Choroid plexus epithelial cell (primary cell): Measurements from ENCODE around the gene RBM19.
"Not testable (repeated sequence)": the region's sequence is repeated elsewhere in the genome, so short reads cannot be mapped to it uniquely, and the experiment has no call there.

ENCODE experiments used
- DNase-seq: peaks from one replicate; pipeline ENCODE4 v3.0.0-alpha.2; 2010; ENCODE audit warnings: low read depth
- H3K4me3 ChIP-seq: 2 replicates; pipeline ENCODE4 v1.5.1; 2011; ENCODE audit warnings: low read depth, mild to moderate bottlenecking, control low read depth, low read length, moderate library complexity
- TF ChIP-seq, protein P1 (sequence below): conservative IDR thresholded peaks from 2 replicates; pipeline ENCODE4 v1.5.1; 2011; ENCODE audit warnings: low read depth, mild to moderate bottlenecking, control low read depth, inconsistent platforms, low read length, moderate library complexity

RBM19 gene

DNA sequence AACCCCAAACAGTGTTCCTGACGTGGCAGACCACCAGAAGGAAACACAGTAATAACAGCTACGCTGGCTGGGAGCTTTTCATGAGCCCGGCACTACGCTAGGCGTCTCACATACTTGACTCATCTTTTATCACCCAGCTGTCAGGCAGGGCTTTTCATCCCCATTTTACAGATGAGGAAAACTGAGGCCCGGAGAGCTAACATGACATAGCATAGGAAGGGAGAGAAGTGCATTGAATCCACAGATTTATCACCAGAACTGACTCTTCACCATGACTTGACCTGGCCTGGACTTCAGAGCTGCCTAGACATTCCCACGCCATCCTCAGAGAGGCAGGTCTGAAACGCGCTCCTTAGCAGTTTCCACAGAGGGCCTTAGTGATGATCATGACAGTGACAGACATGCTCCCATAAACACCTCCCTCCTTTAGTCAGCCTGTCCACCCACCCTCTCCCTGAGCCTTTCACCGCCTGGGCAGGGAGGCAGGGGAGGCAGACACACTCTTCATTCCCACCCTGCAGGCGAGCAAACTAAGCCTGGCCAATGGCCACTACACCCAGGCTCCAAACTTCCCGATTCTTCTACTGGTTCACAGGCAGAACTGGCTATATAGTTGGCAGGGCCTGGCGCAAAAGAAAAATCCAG is 56.2 kb downstream of the RBM19 start:
- TF ChIP-seq, protein P1, sequence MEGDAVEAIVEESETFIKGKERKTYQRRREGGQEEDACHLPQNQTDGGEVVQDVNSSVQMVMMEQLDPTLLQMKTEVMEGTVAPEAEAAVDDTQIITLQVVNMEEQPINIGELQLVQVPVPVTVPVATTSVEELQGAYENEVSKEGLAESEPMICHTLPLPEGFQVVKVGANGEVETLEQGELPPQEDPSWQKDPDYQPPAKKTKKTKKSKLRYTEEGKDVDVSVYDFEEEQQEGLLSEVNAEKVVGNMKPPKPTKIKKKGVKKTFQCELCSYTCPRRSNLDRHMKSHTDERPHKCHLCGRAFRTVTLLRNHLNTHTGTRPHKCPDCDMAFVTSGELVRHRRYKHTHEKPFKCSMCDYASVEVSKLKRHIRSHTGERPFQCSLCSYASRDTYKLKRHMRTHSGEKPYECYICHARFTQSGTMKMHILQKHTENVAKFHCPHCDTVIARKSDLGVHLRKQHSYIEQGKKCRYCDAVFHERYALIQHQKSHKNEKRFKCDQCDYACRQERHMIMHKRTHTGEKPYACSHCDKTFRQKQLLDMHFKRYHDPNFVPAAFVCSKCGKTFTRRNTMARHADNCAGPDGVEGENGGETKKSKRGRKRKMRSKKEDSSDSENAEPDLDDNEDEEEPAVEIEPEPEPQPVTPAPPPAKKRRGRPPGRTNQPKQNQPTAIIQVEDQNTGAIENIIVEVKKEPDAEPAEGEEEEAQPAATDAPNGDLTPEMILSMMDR: no peak
- DNase-seq: no peak
- no peak overlapping the region for H3K4me3 ChIP-seq

DNA sequence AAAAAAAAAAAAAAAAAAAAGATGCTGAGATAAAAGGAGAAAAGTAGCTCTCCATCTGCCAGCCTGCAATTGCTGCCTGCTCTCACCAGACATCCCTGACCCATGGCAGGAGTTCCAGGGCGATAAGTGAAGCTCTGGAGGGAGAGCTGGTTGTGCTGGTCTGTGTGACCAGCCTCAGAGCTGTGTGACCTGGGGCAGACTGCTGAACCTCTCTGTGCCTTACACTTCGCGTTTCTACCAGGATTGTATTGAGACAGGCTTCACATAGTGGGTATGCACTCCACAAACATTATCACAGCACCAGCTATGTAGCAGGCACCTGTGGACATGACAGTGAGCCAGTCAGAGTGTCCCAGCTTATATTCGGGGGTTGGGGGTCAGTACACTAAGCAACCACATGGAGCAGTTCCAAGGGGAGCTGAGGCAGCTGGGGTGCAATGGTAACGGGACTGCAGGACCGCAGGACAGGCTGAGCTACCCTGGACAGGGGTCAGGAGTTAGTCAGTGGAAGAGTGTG is 57.5 kb downstream of the RBM19 start:
- H3K4me3 ChIP-seq: no peak overlapping the region
- DNase-seq: no peak
- TF ChIP-seq, protein P1: no peak

DNA sequence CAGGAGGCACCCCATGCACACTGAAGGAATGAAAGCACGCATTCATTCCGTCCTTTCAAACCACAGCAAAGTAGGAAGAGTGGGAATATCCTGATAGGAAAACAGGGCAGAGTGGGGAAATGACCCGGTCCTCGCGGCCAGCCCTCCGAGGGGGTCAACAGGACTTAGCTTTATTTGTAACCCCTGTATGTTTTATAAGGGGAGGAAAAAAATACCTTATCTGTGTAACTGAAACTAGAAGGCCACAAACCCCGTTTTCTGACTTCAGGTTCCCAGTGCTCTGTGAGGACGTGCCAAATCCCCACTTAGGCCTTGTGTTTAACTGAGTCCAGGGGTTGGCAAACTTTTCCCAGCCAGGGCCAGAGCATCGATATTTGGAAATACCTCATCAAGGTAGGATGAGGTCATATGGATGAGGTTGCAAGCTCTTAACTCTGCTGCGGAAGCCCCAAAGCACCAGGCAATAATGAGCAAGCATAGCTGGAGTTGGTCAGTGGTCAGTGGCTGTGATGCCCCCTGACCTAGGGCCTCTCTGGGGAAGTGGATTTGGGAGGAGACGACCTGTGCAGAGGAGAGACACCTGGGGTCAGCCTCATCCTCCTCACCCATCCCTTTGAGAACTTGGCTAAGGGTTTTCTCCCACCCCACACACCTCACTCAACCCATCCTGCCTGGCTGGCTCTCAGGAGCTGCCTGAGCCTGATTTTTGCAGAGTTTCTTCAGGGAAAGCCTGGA is 58.5 kb downstream of the RBM19 start:
- DNase-seq: no peak
- TF ChIP-seq, protein P1: no peak
- H3K4me3 ChIP-seq: no peak overlapping the region

DNA sequence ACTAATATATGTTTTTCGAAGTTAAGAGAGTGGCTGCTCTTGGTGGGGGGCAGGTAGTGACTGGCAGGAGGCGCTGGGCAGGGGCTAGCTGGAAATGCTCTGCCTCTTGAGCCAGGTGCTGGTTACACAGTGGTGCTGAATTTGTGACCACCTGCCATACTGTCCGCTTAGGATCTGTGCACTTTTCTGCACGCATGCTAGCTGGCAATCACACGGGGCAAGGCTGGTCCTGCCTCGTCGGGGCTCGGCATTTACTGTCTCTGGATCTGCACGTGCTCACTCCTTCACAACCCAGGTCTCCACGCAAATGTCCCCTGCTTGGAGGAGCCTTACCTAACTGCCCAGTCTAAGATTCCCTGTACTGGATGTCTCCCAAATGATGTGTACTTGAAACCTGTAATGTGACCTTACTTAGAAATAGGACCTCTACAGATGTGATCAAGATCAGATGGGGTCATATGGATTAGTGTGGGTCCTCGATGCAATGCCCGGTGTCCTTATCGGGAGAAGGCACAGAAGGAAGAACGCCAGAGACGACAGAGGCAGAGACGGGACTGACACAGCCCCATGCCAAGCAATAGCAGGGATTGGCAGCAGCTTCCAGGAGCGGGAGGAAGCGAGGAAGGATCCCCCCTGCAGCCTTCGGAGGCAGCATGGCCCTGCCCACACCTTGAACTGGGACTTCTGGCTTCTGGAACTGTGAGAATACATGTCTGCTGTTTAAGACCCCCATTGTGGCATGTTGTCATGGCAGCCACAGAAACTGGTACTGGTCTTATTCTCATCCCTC is 59.5 kb downstream of the RBM19 start:
- no peak for DNase-seq
- no peak overlapping the region for H3K4me3 ChIP-seq
- TF ChIP-seq, protein P1: no peak

DNA sequence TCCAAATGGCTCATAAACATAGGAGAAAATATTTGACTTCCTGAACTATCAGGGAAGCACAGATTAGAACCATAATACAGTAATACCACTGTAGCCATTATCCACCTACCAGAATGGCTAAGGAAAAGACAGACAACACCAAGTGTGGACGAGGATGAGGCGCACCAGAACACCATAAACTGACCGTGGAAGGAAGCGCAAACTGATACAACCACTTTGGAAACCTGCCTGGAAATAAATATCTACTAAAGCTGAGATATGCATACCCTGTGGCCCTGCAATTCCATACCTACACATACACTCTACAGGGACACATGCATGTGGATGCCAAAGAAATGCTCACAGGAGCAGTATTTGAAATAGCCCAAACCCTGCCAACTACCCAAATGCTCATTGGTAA is 60.3 kb downstream of the RBM19 start:
- H3K4me3 ChIP-seq: no peak overlapping the region
- TF ChIP-seq, protein P1: no peak
- DNase-seq: no peak

DNA sequence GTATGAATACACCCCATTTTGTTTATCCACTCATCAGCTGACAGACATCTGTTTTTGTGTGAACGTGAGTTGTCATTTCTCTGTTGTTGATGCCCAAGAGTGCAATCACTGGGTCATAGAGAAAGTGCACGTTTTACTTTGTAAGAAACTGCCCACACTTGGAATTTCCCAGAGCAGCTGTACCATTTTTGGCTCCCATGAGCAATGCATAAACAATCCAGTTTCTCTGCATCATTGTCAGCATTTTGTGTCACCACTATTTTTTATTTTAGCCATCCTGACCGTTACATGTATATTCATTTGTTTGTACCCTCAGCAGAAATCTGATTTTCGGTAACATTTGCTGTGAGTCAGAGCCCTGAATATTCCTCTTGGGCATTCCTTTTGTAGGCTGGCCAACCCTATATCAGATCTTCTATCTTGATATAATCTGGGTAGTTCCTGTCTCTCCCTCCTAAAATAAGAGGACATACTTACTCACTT is 62.7 kb downstream of the RBM19 start:
- H3K4me3 ChIP-seq: no peak overlapping the region
- DNase-seq: peak; percentile 36
- TF ChIP-seq, protein P1: no peak

DNA sequence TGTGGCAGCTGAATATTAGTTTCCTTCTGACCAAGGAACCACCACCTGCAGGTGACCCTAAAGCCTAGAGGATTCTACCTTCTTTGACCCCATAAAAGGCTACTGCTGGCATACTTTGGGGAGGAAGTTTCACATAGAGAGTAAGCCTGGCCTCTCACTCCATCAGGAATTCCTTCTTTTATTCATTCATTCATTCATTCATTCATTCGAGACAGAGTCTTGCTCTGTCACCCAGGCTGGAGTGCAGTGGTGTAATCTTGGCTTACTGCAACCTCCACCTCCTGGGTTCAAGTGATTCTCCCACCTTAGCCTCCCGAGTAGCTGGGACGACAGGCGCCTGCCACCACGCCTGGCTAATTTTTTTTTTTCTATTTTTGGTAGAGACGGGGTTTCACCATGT is 64.8 kb downstream of the RBM19 start:
- not testable (repeated sequence) for H3K4me3 ChIP-seq, DNase-seq
